Stimulated activated CD4-positive, alpha-beta T cell treated with anti-CD3 and anti-CD28 coated beads, Interleukin-12 subunit alpha, Interleukin-12 subunit beta, amount 100 ng/mL, for 48 hours (primary cell): ENCODE data around the gene PRSS27.

Experiments used
- DNase-seq, 3 donors: peaks; one replicate each; pipeline ENCODE4 v3.0.0-alpha.2; 2020; ENCODE audit warnings: low read depth in 2 of 3, low spot score in 1 of 3

PRSS27 gene

DNA sequence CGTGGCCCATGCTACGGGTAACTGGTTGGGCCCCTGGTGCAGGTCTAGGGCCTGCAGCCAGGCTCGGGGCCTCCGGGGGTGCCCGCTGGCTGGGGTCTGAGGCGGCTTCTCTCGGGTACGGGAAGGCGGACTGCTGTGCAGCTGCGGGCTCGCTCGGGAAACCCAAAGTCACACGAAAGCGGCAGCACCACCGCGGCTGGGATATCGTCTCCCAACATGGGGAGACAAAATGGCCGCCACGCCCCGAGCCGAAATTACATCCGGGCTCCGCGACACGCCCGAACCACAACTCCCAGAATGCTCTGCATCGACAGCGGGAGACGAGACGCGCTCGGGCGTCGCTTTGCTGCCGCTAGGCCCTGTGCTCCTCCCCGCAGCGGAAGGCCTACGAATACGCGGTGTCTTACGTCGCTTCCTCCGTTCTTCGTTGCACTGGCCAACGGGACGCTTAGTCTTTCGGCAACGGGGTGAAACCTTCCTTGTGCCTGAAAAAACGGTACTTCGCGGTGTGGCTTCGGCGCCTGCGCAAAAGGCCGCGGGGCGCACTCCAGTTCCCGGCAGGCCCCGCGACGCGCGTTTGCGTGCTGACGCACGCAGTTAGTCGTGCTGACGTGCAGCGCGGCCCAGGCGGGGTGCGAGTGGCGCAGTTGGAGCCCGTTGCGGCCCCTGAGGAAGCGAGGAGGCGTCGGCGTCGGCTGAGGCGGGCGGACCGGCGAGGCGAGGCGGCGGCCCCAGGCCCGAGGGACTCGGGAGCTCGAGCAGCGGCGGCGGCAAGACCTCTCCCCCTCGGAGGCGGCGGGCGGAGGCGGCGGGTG is 32.2 kb upstream of the PRSS27 start, which contains the start of gene SRRM2:
Gene SRRM2, plus strand, starts transcription at position 604 of the 815 bp plus-strand sequence. CDS start 3,727 bp downstream, outside the sequence.
- peak; percentile 86 to 92 (median 92) for DNase-seq

GRCh38 chr16:2751577-2752034 is 31.6 kb upstream of the PRSS27 start:
- DNase-seq, result peak in 1 of 3 donors; percentile 50

- DNase-seq, result no peak
Observed at GRCh38 chr16:2749936-2750335, 29.9 kb upstream of the PRSS27 start.

DNA sequence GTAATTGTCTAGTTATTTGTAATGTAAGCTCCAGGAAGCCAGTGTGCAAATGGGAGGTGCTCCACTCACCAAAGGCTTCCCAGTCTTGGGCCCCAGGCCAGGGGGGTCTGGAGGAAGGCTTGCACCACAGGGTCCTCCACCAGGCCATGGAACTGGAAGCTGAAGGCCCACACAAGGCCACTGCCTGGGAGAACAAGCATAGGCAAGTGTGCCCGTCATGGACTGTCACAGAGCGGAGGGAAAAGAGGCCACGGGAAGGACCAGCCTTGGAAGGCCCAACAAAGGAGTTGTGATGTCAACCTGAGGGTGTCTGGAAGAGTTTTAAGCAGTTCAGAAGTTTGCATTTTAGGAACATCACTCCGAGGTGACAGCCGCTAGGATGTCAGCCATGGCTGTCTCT is 29.5 kb upstream of the PRSS27 start:
- DNase-seq, result no peak

DNA sequence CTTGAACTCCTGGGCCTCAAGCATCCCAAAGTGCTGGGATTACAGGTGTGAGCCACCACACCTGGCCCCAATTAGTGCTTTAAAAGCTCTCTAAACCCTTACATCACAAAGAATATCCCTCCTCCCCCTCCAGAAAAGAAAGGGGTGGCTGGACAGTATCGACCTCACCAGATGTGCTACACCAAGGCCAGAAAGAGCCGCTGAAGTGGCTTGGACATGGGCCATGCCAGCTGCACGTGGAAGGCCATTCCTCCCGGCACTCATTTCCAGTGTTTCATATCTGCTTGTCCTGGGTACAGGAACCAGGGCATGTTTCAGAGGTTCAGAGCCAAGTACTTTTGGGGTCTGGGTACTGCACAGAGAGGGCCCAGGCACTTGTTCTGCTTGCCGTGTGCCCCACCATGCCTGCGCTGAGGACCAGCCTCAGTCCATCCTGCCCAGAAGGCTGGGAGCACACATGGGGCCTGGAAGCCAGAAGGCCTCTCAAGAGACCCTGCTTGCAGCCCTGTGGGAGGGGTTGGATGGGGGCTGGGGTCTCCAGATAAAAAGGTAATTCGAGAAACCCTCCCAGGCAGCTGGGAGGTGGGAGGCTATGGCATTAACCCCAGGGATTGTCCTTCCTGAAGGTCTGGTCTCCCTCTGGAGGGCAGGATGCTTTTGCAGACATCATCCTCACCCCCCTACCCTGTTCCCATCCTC is 28.9 kb upstream of the PRSS27 start:
- DNase-seq, result no peak

DNA sequence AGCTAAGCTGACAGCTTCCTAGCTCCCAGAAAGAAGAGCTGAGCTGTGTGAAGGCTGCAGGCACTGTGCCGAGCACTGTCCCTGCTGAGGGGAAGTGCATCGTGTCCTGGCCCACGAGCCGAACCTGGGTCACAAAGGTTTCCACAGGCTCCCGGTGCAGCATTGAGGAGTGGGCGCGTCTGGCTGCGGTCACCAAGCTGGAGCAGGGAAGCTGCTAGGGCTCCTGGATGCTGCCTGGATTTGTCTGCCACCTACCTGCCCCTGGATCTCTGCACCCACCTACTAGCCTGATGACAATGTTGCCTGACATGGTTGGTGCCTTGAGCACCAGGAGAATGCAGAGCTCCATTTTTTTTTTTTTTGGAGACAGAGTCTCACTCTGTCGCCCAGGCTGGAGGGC is 25.9 kb upstream of the PRSS27 start:
- no peak for DNase-seq

DNA sequence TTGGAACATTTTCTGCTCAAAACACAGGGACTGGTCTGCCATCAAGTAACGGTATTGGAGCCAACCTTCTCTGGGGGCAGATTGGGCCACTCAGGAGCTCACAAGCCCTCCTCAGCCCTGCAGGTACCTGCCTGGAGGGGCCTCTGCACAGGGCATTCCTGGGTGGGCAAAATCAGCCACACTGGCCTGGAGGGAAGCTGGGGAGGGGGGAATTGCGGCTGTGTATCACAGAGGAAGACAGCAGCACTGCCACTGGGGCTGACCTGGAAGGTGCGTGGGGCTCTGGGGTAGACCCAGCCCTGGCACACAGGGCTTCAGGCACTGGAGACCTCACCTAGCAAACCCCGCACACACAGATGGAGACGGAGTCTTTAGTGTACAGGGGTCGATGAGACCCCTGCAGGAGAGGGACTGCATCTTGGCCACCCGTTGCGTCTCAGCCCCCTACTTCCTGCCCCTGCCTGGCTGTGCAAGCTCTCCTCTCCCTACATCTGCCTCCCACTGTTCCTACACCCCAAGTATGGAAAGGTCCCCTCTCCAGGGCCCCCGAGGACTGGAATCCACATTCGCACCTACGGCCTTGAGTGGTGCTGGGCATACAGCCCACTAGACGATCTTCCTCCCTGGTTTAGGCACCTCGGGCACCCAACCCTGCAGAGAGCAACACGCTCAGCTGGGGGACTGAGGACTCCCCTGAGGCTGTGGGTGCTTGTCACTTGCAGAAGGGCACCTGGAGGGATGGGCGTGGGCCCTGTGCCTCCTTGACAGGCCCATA is 25.3 kb upstream of the PRSS27 start:
- DNase-seq, result no peak

DNA sequence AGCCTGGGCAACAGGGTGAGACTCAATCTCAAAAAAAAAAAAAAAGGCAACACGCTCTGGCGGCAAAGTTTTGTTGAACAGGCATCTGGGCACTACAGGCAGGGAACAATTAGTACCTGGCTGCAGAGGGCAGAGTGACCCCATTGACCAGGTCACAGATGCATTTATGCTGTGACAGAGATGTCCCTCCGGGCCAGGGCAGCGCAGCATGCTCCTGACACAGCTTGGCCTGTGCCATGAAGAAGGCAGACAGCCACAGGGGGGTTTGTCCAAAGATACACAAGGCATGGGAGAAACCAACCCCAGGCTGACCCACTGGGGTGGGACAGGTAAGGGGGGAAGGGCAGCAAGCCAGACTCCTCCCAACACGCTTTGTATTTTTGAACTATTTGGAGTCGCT is 24.7 kb upstream of the PRSS27 start:
- no peak for DNase-seq

- no peak for DNase-seq
Observed at GRCh38 chr16:2743007-2743810, 23.2 kb upstream of the PRSS27 start.

- DNase-seq, result no peak
Observed at GRCh38 chr16:2742323-2743006, 22.4 kb upstream of the PRSS27 start.

GRCh38 chr16:2741168-2741567 is 21.1 kb upstream of the PRSS27 start:
- no peak for DNase-seq

DNA sequence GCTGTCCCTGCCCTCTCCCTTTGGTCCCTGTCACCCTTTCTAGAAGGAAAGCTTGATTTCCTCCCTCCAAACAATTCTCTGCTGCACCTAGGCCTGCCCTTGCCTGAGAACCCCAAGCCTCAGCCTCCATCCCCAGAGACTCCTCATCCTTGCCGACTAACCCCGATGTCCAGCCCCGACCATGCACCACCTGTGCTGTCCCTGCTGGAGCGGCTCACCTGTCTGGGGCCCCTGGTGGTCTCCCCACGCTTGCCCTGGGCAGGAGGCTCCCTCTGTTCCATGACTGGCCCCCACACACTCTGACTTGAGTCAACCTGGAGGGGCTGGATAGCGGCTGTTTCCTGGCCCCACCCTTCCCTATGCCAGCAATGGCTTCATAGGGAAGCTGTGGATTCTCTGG is 20.5 kb upstream of the PRSS27 start:
- DNase-seq, result no peak

- DNase-seq, result no peak
Observed at GRCh38 chr16:2739625-2740430, 19.8 kb upstream of the PRSS27 start.

DNA sequence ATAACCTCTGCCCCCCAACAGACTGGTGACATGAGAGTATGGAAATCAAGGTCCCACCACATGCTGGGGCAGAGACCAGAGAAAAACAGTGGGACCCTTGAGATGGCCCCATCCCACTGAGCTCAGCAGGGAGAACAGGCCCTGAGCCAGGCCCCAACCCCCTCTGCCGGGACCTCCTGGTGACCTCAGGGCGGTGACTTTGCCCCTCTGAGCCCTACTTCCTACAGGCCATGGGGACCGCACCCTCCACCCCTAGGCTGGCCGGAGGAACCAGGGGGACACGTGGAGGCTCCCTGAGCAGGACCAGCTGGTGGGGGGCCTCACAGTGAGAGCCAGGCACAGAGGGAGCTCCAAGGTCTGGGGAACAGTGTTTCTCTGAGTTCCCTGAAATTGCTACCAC is 18.6 kb upstream of the PRSS27 start:
- DNase-seq, result no peak

GRCh38 chr16:2737895-2738418 is 17.9 kb upstream of the PRSS27 start:
- DNase-seq, result no peak

- no peak for DNase-seq
Observed at GRCh38 chr16:2737238-2737605, 17.2 kb upstream of the PRSS27 start.

- DNase-seq, result no peak
Observed at GRCh38 chr16:2736476-2737237, 16.6 kb upstream of the PRSS27 start.

- no peak for DNase-seq
Observed at GRCh38 chr16:2734844-2735515, 15.0 kb upstream of the PRSS27 start.
